Testis (tissue), 2 donors: ENCODE data around the gene FBXL7.

ENCODE experiments used
- POLR2A ChIP-seq: fragments of 450-650 bp; IDR thresholded peaks from one replicate; pipeline ENCODE4 v1.6.1; 2017; ENCODE audit warnings: antibody characterized with exemption, mild to moderate bottlenecking, moderate library complexity
- TF ChIP-seq, protein P1 (sequence below), 3 experiments: fragments of 450-650 bp in 2 of 3; fragments of 200-600 bp in 1 of 3; sonication (generic) in 1 of 3; IDR thresholded peaks; one replicate each; pipeline ENCODE4 v1.5.1; 2016 to 2019; ENCODE audit warnings: antibody characterized with exemption in 3 of 3, mild to moderate bottlenecking in 2 of 3, moderate library complexity in 1 of 3

GRCh38 chr5:15763754-15764153 lies 263.8 kb downstream of the FBXL7 start:
- TF ChIP-seq, protein P1, sequence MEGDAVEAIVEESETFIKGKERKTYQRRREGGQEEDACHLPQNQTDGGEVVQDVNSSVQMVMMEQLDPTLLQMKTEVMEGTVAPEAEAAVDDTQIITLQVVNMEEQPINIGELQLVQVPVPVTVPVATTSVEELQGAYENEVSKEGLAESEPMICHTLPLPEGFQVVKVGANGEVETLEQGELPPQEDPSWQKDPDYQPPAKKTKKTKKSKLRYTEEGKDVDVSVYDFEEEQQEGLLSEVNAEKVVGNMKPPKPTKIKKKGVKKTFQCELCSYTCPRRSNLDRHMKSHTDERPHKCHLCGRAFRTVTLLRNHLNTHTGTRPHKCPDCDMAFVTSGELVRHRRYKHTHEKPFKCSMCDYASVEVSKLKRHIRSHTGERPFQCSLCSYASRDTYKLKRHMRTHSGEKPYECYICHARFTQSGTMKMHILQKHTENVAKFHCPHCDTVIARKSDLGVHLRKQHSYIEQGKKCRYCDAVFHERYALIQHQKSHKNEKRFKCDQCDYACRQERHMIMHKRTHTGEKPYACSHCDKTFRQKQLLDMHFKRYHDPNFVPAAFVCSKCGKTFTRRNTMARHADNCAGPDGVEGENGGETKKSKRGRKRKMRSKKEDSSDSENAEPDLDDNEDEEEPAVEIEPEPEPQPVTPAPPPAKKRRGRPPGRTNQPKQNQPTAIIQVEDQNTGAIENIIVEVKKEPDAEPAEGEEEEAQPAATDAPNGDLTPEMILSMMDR (IDR thresholded peaks at IDR 0.05): no peak
- no peak for TF ChIP-seq POLR2A
